Smooth muscle cell of the coronary artery (primary cell): ENCODE data around the gene OR2AK2. TPM values are rescaled to one million over a fixed set of nuclear protein-coding genes. Genes with fewer than 3 reads are reported as not detected.

Experiments used
- total RNA-seq: library from RNA; depleted of rRNA; stranded (reverse); fragments of >200 nt; gene quantifications from 2 replicates; pipeline ENCODE4 v1.2.3, GENCODE V29; 2014; ENCODE audit warnings: low replicate concordance

The OR2AK2 gene
- not detected in 2 replicates for total RNA-seq

GRCh38 chr1:247964933-247965332 lies at the start of gene OR2AK2:
Gene OR2AK2 (plus strand): TSS chr1:247965233. CDS start chr1:247965377, 144 bp downstream.

GRCh38 chr1:247919952-247920351 lies 45.1 kb upstream of the OR2AK2 start, which contains the start of gene OR2T8:
Gene OR2T8 (plus strand): TSS chr1:247920252. CDS start chr1:247921018, 766 bp downstream.

GRCh38 chr1:247924868-247925267 lies 40.2 kb upstream of the OR2AK2 start, which contains the start of gene OR2AJ1:
Gene OR2AJ1 (plus strand): TSS chr1:247924889. CDS start chr1:247933769, 8,880 bp downstream.

GRCh38 chr1:247948558-247948957 lies 16.5 kb upstream of the OR2AK2 start, which contains the start of gene OR2L8:
Gene OR2L8 (plus strand): TSS chr1:247948858. CDS start chr1:247948858, 0 bp downstream.

GRCh38 chr1:248013229-248013710 lies 48.2 kb downstream of the OR2AK2 start, which contains the start of gene OR2L5:
Gene OR2L5 (plus strand): TSS chr1:248013660. CDS start chr1:248021948, 8,288 bp downstream.

Other genes starting within 250 kb of the OR2AK2 start
- gene OR6F1, start 248.6 kb upstream of the OR2AK2 start, total RNA-seq: not detected in 2 replicates
- not detected in 2 replicates for gene OR14K1, start 226.6 kb upstream of the OR2AK2 start, total RNA-seq
- gene OR14A2, start 217.1 kb upstream of the OR2AK2 start, total RNA-seq: not detected in 2 replicates
- not detected in 2 replicates for gene OR1C1, start 204.7 kb upstream of the OR2AK2 start, total RNA-seq
- gene OR14A16, start 141.1 kb upstream of the OR2AK2 start, total RNA-seq: not detected in 2 replicates
- gene OR11L1, start 123.3 kb upstream of the OR2AK2 start, total RNA-seq: not detected in 2 replicates
- gene TRIM58, start 108.0 kb upstream of the OR2AK2 start, total RNA-seq: 0.30 TPM in 1 of 2 replicates, not detected in the other
- gene OR2W3, start 69.6 kb upstream of the OR2AK2 start, total RNA-seq: not detected in 2 replicates
- gene OR2T8, start 45.0 kb upstream of the OR2AK2 start, total RNA-seq: not detected in 2 replicates
- gene OR2AJ1, start 40.3 kb upstream of the OR2AK2 start, total RNA-seq: not detected in 2 replicates
- gene OR2L8, start 16.4 kb upstream of the OR2AK2 start, total RNA-seq: not detected in 2 replicates
- not detected in 2 replicates for gene OR2L5, start 48.4 kb downstream of the OR2AK2 start, total RNA-seq
- gene OR2L2, start 64.8 kb downstream of the OR2AK2 start, total RNA-seq: not detected in 2 replicates
- gene OR2L3, start 81.6 kb downstream of the OR2AK2 start, total RNA-seq: not detected in 2 replicates
- gene OR2L13, start 130.0 kb downstream of the OR2AK2 start, total RNA-seq: not detected in 2 replicates
- not detected in 2 replicates for gene OR2M5, start 179.9 kb downstream of the OR2AK2 start, total RNA-seq
- not detected in 2 replicates for gene OR2M2, start 209.6 kb downstream of the OR2AK2 start, total RNA-seq
- gene OR2M3, start 232.0 kb downstream of the OR2AK2 start, total RNA-seq: not detected in 2 replicates